Hepatocyte (in vitro differentiated cells): Measurements from ENCODE around the gene ALG6. TPM values are rescaled to one million over a fixed set of nuclear protein-coding genes. Genes with fewer than 3 reads are reported as not detected.

Experiments
- DNase-seq: peaks from one replicate; pipeline ENCODE4 v3.0.0-alpha.2; 2016; ENCODE audit warnings: low spot score
- H2AFZ ChIP-seq: fragments of 200-600 bp; sonication (generic); 2 replicates; pipeline ENCODE4 v1.6.0; 2016; ENCODE audit warnings: antibody characterized with exemption, mild to moderate bottlenecking
- H3K27ac ChIP-seq: fragments of 200-600 bp; sonication (generic); 2 replicates; pipeline ENCODE4 v1.5.1; 2016; ENCODE audit warnings: mild to moderate bottlenecking
- H3K27me3 ChIP-seq: fragments of 200-600 bp; sonication (generic); 2 replicates; pipeline ENCODE4 v1.6.1; 2016
- H3K36me3 ChIP-seq: fragments of 200-600 bp; sonication (generic); replicated peaks from 2 replicates; pipeline ENCODE4 v1.5.1; 2016; ENCODE audit warnings: low read depth; ENCODE audit not compliant: insufficient read depth
- H3K4me1 ChIP-seq: fragments of 200-600 bp; sonication (generic); 2 replicates; pipeline ENCODE4 v1.5.1; 2016; ENCODE audit warnings: mild to moderate bottlenecking, moderate library complexity; ENCODE audit not compliant: insufficient read depth
- H3K4me2 ChIP-seq: fragments of 200-600 bp; sonication (generic); 2 replicates; pipeline ENCODE4 v1.6.0; 2016
- H3K4me3 ChIP-seq: fragments of 200-600 bp; sonication (generic); 2 replicates; pipeline ENCODE4 v1.5.1; 2016; ENCODE audit warnings: mild to moderate bottlenecking
- H3K79me2 ChIP-seq: fragments of 200-600 bp; sonication (generic); 2 replicates; pipeline ENCODE4 v1.6.0; 2017; ENCODE audit warnings: mild to moderate bottlenecking
- H3K9me2 ChIP-seq: fragments of 200-600 bp; sonication (generic); replicated peaks from 2 replicates; pipeline ENCODE4 v1.6.0; 2017; ENCODE audit warnings: mild to moderate bottlenecking; ENCODE audit not compliant: insufficient read depth
- H3K9me3 ChIP-seq: fragments of 200-600 bp; sonication (generic); 2 replicates; pipeline ENCODE4 v1.5.1; 2016; ENCODE audit warnings: low read depth, mild to moderate bottlenecking
- H4K20me1 ChIP-seq: fragments of 200-600 bp; sonication (generic); 2 replicates; pipeline ENCODE4 v1.6.0; 2016; ENCODE audit warnings: mild to moderate bottlenecking; ENCODE audit not compliant: insufficient read depth, poor library complexity, severe bottlenecking
- EZH2 ChIP-seq: fragments of 200-600 bp; sonication (generic); IDR thresholded peaks from 2 replicates; pipeline ENCODE4 v1.6.1; 2016; ENCODE audit warnings: antibody characterized with exemption, mild to moderate bottlenecking, borderline replicate concordance
- EZH2phosphoT487 ChIP-seq: fragments of 200-600 bp; sonication (generic); IDR thresholded peaks from one replicate; pipeline ENCODE4 v1.6.1; 2018; ENCODE audit warnings: antibody characterized with exemption, mild to moderate bottlenecking, low read depth, moderate library complexity; ENCODE audit not compliant: unreplicated experiment, severe bottlenecking
- WGBS: methylation state at CpG from one replicate; pipeline ENCODE4 v1.1.6; 2016; ENCODE audit warnings: low lambda C conversion rate; ENCODE audit errors: missing lambda C conversion rate; 5-methylcytosine and 5-hydroxymethylcytosine counted together
- polyA plus RNA-seq: library from polyadenylated mRNA; unstranded; fragments of >200 nt; fragmentation: Nextera tagmentation; extraction: Ambion mirVana; gene quantifications from 2 replicates; pipeline ENCODE4 v1.2.1, GENCODE V29; 2016
- total RNA-seq: library from RNA; depleted of rRNA; stranded (reverse); fragments of >200 nt; gene quantifications from 2 replicates; pipeline ENCODE4 v1.2.3, GENCODE V29; 2014
- TF ChIP-seq, protein P1 (sequence below): fragments of 200-600 bp; sonication (generic); IDR thresholded peaks from 2 replicates; pipeline ENCODE4 v1.5.1; 2016; ENCODE audit warnings: antibody characterized with exemption, mild to moderate bottlenecking; ENCODE audit not compliant: poor library complexity

Gene ALG6
- total and polyA plus RNA-seq, 2 experiments from 2014 or later = 12.4 to 20.7 TPM

DNA sequence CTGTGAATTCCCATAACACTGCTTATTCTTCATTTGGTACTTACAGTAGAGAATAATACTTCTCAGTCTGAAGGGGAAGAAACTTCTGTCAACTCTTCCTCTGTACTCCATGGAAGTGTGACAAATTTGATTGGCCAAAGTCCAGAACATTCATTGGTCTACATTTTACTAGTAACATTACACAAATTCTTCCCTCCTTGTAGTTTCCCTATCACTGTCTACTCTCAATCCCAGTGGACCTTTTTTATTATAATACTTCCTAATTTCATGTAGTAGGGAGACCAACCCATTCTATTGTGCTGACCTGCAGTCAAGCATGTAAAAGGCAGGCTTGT, 74.7 kb downstream of the ALG6 start:
- Histone ChIP-seq H4K20me1 (no peaks in the 10 kb centered on the region), H3K79me2 (no peaks in the 10 kb centered on the region), H3K27ac (no peak overlapping the region), H3K4me2 (no peak overlapping the region), H2AFZ (no peak overlapping the region), H3K4me1 (no peaks in the 10 kb centered on the region), H3K27me3 (no peaks in the 10 kb centered on the region), H3K36me3 (no peaks in the 10 kb centered on the region), H3K9me2 (no peaks in the 10 kb centered on the region), H3K4me3 (no peak overlapping the region), H3K9me3 (no peaks in the 10 kb centered on the region)
- DNase-seq = no peak
- TF ChIP-seq, protein P1, sequence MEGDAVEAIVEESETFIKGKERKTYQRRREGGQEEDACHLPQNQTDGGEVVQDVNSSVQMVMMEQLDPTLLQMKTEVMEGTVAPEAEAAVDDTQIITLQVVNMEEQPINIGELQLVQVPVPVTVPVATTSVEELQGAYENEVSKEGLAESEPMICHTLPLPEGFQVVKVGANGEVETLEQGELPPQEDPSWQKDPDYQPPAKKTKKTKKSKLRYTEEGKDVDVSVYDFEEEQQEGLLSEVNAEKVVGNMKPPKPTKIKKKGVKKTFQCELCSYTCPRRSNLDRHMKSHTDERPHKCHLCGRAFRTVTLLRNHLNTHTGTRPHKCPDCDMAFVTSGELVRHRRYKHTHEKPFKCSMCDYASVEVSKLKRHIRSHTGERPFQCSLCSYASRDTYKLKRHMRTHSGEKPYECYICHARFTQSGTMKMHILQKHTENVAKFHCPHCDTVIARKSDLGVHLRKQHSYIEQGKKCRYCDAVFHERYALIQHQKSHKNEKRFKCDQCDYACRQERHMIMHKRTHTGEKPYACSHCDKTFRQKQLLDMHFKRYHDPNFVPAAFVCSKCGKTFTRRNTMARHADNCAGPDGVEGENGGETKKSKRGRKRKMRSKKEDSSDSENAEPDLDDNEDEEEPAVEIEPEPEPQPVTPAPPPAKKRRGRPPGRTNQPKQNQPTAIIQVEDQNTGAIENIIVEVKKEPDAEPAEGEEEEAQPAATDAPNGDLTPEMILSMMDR = no peak
- no peak for TF ChIP-seq EZH2
- TF ChIP-seq EZH2phosphoT487 = no peak

DNA sequence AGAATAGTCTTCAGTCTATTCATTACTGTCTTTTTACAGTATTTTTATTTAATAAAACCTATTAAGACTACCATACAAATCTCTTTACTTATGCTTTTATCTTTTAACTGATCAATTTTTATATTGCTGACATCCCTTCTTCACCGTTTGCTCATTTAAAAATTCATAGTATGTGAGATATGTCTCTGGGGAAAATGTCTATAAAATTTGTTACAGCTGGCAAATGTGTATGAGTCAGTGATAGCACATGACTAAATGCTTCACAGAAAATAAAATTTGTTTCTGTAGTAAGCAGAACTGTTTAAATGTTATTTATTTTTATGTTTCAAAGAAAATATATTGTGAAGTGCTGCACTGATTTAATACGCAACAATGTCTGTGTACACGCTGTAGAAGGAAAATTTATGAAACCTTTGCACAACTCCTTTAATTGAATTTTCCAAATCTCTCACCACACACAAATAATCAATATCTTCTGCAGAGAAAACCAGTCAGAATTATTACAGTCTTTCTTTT, 81.4 kb downstream of the ALG6 start:
- no peak for TF ChIP-seq EZH2phosphoT487
- TF ChIP-seq, protein P1 = no peak
- no peak for TF ChIP-seq EZH2
- H3K9me2 ChIP-seq = no peaks in the 10 kb centered on the region
- no peaks in the 10 kb centered on the region for H3K27me3 ChIP-seq
- no peak for DNase-seq
- H3K27ac ChIP-seq = no peak overlapping the region
- no peak overlapping the region for H3K4me2 ChIP-seq
- no peaks in the 10 kb centered on the region for H3K4me1 ChIP-seq
- no peaks in the 10 kb centered on the region for H3K79me2 ChIP-seq
- no peaks in the 10 kb centered on the region for H3K36me3 ChIP-seq
- no peak overlapping the region for H2AFZ ChIP-seq
- WGBS = 88% methylated on average over 3 of the region's 3 CpGs
- no peaks in the 10 kb centered on the region for H4K20me1 ChIP-seq
- H3K4me3 ChIP-seq = no peak overlapping the region
- H3K9me3 ChIP-seq = no peaks in the 10 kb centered on the region

GRCh38 chr1:63450416-63450815, 83.0 kb downstream of the ALG6 start:
- H3K27me3 ChIP-seq = no peaks in the 10 kb centered on the region
- no peaks in the 10 kb centered on the region for H3K9me2 ChIP-seq
- 94% methylated on average over 1 of the region's 1 CpG for WGBS
- no peaks in the 10 kb centered on the region for H3K36me3 ChIP-seq
- no peaks in the 10 kb centered on the region for H4K20me1 ChIP-seq
- no peak overlapping the region for H3K4me2 ChIP-seq
- H2AFZ ChIP-seq = no peak overlapping the region
- H3K9me3 ChIP-seq = no peaks in the 10 kb centered on the region
- no peaks in the 10 kb centered on the region for H3K79me2 ChIP-seq
- H3K4me1 ChIP-seq = no peaks in the 10 kb centered on the region
- no peak overlapping the region for H3K4me3 ChIP-seq
- TF ChIP-seq, protein P1 = no peak
- TF ChIP-seq EZH2 (no peak), EZH2phosphoT487 (no peak)
- H3K27ac ChIP-seq = no peak overlapping the region
- no peak for DNase-seq

- Histone ChIP-seq H3K79me2 (no peaks in the 10 kb centered on the region), H3K9me3 (no peaks in the 10 kb centered on the region), H3K4me1 (no peaks in the 10 kb centered on the region), H3K9me2 (no peaks in the 10 kb centered on the region), H3K27ac (no peak overlapping the region), H2AFZ (no peak overlapping the region), H3K4me3 (no peak overlapping the region), H3K27me3 (no peaks in the 10 kb centered on the region), H4K20me1 (no peaks in the 10 kb centered on the region), H3K36me3 (no peaks in the 10 kb centered on the region), H3K4me2 (no peak overlapping the region)
- no peak for DNase-seq
- TF ChIP-seq EZH2phosphoT487 (no peak), EZH2 (no peak)
- TF ChIP-seq, protein P1 = no peak
- WGBS = 95% methylated on average over 2 of the region's 2 CpGs
Measured at GRCh38 chr1:63453232-63453631, 85.8 kb downstream of the ALG6 start.
